NCI-H82 treated with DMSO at 0.1 percent for 48 hours (cell line): ENCODE measurements around the gene LILRA2.
"Not testable (repeated sequence)": the region's sequence is repeated elsewhere in the genome, so short reads cannot be mapped to it uniquely, and the experiment has no call there.

Experiments used
- DNase-seq: peaks from one replicate; lab custom pipeline; 2025; ENCODE audit not compliant: unreplicated experiment; lab: John Stamatoyannopoulos, UW

LILRA2 gene

GRCh38 chr19:54573330-54573872 lies at the start of gene LILRA2:
TSS of gene LILRA2 (plus strand) at chr19:54573790. CDS start at chr19:54573879, 89 bp downstream.
- DNase-seq: no peak

- no peak for DNase-seq
Observed at GRCh38 chr19:54525636-54526035, 48.0 kb upstream of the LILRA2 start.

- no peak for DNase-seq
Observed at GRCh38 chr19:54526972-54527371, 46.6 kb upstream of the LILRA2 start.

- DNase-seq: no peak
Observed at GRCh38 chr19:54530866-54531265, 42.7 kb upstream of the LILRA2 start.

GRCh38 chr19:54532528-54532927 lies 41.1 kb upstream of the LILRA2 start:
- no peak for DNase-seq

- no peak for DNase-seq
Observed at GRCh38 chr19:54533476-54533875, 40.1 kb upstream of the LILRA2 start.

- DNase-seq: no peak
Observed at GRCh38 chr19:54534156-54534555, 39.4 kb upstream of the LILRA2 start.

- no peak for DNase-seq
Observed at GRCh38 chr19:54535601-54536000, 38.0 kb upstream of the LILRA2 start.

- DNase-seq: no peak
Observed at GRCh38 chr19:54536956-54537355, 36.6 kb upstream of the LILRA2 start.

- DNase-seq: no peak
Observed at GRCh38 chr19:54541712-54542111, 31.9 kb upstream of the LILRA2 start.

GRCh38 chr19:54548806-54549205 lies 24.8 kb upstream of the LILRA2 start:
- no peak for DNase-seq

- DNase-seq: no peak
Observed at GRCh38 chr19:54549224-54549623, 24.4 kb upstream of the LILRA2 start.

GRCh38 chr19:54551293-54551692 lies 22.3 kb upstream of the LILRA2 start:
- DNase-seq: no peak

- no peak for DNase-seq
Observed at GRCh38 chr19:54551950-54552912, 21.4 kb upstream of the LILRA2 start.

- DNase-seq: no peak
Observed at GRCh38 chr19:54552913-54553310, 20.7 kb upstream of the LILRA2 start.

- DNase-seq: no peak
Observed at GRCh38 chr19:54554006-54554405, 19.6 kb upstream of the LILRA2 start.

- no peak for DNase-seq
Observed at GRCh38 chr19:54554896-54555295, 18.7 kb upstream of the LILRA2 start.

GRCh38 chr19:54556194-54556593 lies 17.4 kb upstream of the LILRA2 start:
- no peak for DNase-seq

GRCh38 chr19:54558339-54558738 lies 15.3 kb upstream of the LILRA2 start:
- DNase-seq: no peak

- no peak for DNase-seq
Observed at GRCh38 chr19:54560881-54561385, 12.7 kb upstream of the LILRA2 start.

GRCh38 chr19:54561840-54562239 lies 11.8 kb upstream of the LILRA2 start:
- DNase-seq: no peak

GRCh38 chr19:54563206-54563605 lies 10.4 kb upstream of the LILRA2 start:
- not testable (repeated sequence) for DNase-seq
